Mesothelial cell of epicardium (in vitro differentiated cells): ENCODE data around the gene LTF. TPM values are rescaled to one million over a fixed set of nuclear protein-coding genes. Genes with fewer than 3 reads are reported as not detected.

ENCODE experiments used
- DNase-seq, 2 experiments: peaks; one replicate each; pipeline ENCODE4 v3.0.0; 2021; ENCODE audit warnings: low spot score in 2 of 2; ENCODE audit not compliant: unreplicated experiment in 2 of 2
- H3K27ac Mint-ChIP-seq: 2 replicates; pipeline ENCODE4 v1.8.0; 2021; ENCODE audit warnings: mixed read lengths
- H3K27me3 Mint-ChIP-seq: 2 replicates; pipeline ENCODE4 v1.8.0; 2021; ENCODE audit warnings: low read depth, mixed read lengths
- H3K36me3 Mint-ChIP-seq: 2 replicates; pipeline ENCODE4 v1.8.0; 2021; ENCODE audit warnings: mixed read lengths
- H3K4me1 Mint-ChIP-seq: 2 replicates; pipeline ENCODE4 v1.8.0; 2021; ENCODE audit warnings: mixed read lengths
- H3K4me3 Mint-ChIP-seq: 2 replicates; pipeline ENCODE4 v1.8.0; 2021; ENCODE audit warnings: mild to moderate bottlenecking, moderate library complexity, mixed read lengths
- H3K9me3 Mint-ChIP-seq: 2 replicates; pipeline ENCODE4 v1.8.0; 2021; ENCODE audit warnings: mixed read lengths
- total RNA-seq: library from RNA; stranded (reverse); gene quantifications from 3 replicates; pipeline ENCODE4 v1.2.1, GENCODE V29; 2021
- TF ChIP-seq, protein P1 (sequence below): fragments of 200-600 bp; sonication (generic); IDR thresholded peaks from one replicate; pipeline ENCODE4 v1.5.0; 2021; ENCODE audit warnings: antibody characterized with exemption; ENCODE audit not compliant: unreplicated experiment

LTF gene
- total RNA-seq, 1 donor from 2014 or later: not detected

DNA sequence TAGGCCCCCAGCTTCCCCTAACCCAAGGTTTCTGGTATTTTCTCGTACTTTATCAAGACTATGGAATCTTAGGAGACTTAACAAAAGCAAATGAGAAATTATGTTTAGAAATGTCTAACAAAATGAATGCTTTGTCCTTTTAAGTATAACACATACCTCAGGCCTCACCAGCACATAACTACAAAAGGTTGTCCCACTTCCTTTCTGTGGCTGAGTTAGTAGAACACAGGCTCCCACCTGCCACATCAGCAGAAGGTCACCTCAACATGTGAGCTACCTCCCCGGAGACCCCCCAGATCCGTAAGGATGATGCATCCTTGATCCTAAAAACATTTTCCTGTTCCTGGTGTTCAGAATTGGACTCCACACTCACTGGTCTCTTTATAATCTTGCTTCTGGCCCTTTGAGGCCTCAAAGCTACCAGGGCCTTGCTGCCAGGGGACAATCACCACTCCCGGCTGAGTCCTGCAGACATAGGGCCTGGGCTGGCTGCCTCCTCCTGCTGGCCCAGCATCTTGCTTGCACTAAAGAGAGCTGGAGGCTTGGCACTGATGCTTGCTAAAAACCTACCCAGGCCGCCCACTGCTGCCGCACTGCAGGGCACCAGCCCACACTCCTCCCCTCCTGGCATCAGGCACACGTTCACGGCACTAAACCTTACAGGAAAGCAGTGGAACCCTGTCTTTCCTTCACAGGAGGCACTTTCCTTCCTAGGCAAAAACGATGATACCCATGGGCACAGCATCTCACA, 54.8 kb downstream of the LTF start:
- DNase-seq: no peak
- Mint-ChIP-seq H3K4me1 (peaks cover 6% of the 10 kb centered on the region), H3K36me3 (no peaks in the 10 kb centered on the region), H3K27ac (no peak overlapping the region), H3K9me3 (no peaks in the 10 kb centered on the region), H3K27me3 (peaks cover 47% of the 10 kb centered on the region), H3K4me3 (no peak overlapping the region)
- TF ChIP-seq, protein P1, sequence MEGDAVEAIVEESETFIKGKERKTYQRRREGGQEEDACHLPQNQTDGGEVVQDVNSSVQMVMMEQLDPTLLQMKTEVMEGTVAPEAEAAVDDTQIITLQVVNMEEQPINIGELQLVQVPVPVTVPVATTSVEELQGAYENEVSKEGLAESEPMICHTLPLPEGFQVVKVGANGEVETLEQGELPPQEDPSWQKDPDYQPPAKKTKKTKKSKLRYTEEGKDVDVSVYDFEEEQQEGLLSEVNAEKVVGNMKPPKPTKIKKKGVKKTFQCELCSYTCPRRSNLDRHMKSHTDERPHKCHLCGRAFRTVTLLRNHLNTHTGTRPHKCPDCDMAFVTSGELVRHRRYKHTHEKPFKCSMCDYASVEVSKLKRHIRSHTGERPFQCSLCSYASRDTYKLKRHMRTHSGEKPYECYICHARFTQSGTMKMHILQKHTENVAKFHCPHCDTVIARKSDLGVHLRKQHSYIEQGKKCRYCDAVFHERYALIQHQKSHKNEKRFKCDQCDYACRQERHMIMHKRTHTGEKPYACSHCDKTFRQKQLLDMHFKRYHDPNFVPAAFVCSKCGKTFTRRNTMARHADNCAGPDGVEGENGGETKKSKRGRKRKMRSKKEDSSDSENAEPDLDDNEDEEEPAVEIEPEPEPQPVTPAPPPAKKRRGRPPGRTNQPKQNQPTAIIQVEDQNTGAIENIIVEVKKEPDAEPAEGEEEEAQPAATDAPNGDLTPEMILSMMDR: no peak

DNA sequence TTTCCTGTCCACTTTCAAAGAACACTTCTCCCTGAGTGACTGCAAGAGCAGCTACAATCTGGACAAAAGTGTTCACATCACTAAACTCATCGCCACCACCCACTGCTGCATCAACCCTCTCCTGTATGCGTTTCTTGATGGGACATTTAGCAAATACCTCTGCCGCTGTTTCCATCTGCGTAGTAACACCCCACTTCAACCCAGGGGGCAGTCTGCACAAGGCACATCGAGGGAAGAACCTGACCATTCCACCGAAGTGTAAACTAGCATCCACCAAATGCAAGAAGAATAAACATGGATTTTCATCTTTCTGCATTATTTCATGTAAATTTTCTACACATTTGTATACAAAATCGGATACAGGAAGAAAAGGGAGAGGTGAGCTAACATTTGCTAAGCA, 55.9 kb downstream of the LTF start:
- Mint-ChIP-seq H3K27ac (no peak overlapping the region), H3K9me3 (no peaks in the 10 kb centered on the region), H3K4me3 (no peak overlapping the region), H3K27me3 (peaks cover 56% of the 10 kb centered on the region), H3K36me3 (no peaks in the 10 kb centered on the region), H3K4me1 (peaks cover 6% of the 10 kb centered on the region)
- TF ChIP-seq, protein P1: no peak
- no peak for DNase-seq

DNA sequence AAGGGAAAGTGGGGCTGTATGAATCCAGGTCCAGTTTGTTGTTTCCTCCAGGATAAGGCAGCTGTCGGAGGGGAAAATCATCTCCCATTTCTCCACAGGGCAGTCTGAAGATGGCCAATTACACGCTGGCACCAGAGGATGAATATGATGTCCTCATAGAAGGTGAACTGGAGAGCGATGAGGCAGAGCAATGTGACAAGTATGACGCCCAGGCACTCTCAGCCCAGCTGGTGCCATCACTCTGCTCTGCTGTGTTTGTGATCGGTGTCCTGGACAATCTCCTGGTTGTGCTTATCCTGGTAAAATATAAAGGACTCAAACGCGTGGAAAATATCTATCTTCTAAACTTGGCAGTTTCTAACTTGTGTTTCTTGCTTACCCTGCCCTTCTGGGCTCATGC, 56.7 kb downstream of the LTF start:
- no peak overlapping the region for H3K27ac Mint-ChIP-seq
- DNase-seq: no peak

DNA sequence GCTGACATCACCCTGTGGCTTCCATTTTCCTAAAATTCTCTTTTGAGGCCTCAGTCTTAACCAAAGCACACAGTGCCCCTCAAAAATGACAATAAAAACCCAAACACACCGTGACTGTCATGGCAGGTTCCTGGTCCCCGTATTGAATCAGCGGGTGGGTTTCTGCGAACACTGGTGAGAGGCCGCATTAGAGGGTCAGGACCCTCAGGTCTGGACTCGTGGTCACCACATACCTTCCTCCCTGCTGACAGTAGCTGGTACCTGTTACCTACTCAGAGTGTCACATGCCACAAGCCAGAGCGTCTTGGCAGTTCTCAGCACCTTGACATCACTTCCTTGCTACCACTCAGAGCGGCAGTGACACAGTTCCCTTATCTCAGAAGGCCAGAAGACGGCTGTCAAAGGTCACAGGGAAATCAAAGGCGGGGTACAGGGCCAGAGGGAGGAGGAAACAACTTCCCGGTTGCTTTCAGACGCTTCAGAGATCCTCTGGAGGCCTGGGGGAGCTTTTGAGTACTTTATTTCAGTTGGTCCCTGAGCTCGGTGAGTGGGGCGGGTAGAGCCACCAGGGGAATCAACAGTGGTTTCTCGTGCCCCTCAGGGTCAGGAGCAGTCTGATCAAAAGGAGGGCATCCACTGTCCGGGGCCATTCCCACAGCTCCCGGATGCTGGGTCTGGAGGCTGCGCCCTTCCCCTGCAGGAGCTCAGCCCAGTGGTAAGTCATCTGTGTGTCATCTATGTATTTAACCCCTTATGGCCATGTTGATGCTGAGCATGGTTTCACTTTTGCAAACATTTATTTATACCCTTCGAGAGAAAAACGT, 57.7 kb downstream of the LTF start, which contains the start of the genes CCR5AS and CCRL2:
TSS of gene CCR5AS (minus strand) at position 279 of the 824 bp plus-strand sequence.
TSS of gene CCRL2 (plus strand) at position 472 of the 824 bp plus-strand sequence. CDS start 821 bp downstream, outside the sequence.
- Mint-ChIP-seq H3K4me1 (peaks cover 6% of the 10 kb centered on the region), H3K36me3 (no peaks in the 10 kb centered on the region), H3K4me3 (no peak within 1 kb of the TSS), H3K9me3 (peaks cover 5% of the 10 kb centered on the region), H3K27ac (no peak within 1 kb of the TSS), H3K27me3 (peaks cover 70% of the 10 kb centered on the region)
- DNase-seq: no peak
- TF ChIP-seq, protein P1: no peak

More for the DNA sequence above, 56.7 kb downstream of the LTF start:
- Mint-ChIP-seq H3K4me1 (peaks cover 6% of the 10 kb centered on the region), H3K9me3 (peaks cover 2% of the 10 kb centered on the region), H3K27me3 (peaks cover 65% of the 10 kb centered on the region), H3K36me3 (no peaks in the 10 kb centered on the region), H3K4me3 (no peak overlapping the region)
- TF ChIP-seq, protein P1: no peak

DNA sequence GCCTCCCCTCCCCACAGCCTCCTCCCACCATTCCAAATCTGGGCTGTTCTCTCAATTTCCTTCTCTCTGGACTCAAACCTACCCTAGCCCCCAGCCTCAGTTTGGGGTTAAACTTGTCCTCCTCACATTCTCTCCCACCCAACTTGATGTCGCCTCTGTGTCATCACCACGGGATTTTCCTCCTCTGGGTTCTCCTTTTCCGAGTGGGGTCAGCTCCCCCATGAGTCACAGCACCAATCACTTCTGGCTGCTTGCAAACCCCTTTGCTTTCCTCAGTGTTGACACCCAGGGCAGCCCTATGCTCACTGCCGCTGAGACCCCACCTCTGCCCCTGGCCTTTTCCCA, 58.3 kb downstream of the LTF start:
- Mint-ChIP-seq H3K27me3 (peaks cover 71% of the 10 kb centered on the region), H3K9me3 (peaks cover 5% of the 10 kb centered on the region), H3K4me1 (peaks cover 6% of the 10 kb centered on the region), H3K36me3 (no peaks in the 10 kb centered on the region), H3K4me3 (no peak overlapping the region), H3K27ac (no peak overlapping the region)
- TF ChIP-seq, protein P1: no peak
- no peak for DNase-seq
